Epithelial cell of prostate (primary cell): ENCODE results near the gene ASXL1.
A peak's percentile ranks its signal among the peaks of the same experiment; 100 is the strongest.
"Not testable (repeated sequence)": the region's sequence is repeated elsewhere in the genome, so short reads cannot be mapped to it uniquely, and the experiment has no call there.

Experiments
- DNase-seq: peaks from one replicate; pipeline ENCODE4 v3.0.0-alpha.2; 2011; ENCODE audit warnings: low read depth, low spot score
- H3K27ac ChIP-seq: fragments of 450-650 bp; 2 replicates; pipeline ENCODE4 v1.5.1; 2017; ENCODE audit warnings: mild to moderate bottlenecking

ASXL1 gene

DNA sequence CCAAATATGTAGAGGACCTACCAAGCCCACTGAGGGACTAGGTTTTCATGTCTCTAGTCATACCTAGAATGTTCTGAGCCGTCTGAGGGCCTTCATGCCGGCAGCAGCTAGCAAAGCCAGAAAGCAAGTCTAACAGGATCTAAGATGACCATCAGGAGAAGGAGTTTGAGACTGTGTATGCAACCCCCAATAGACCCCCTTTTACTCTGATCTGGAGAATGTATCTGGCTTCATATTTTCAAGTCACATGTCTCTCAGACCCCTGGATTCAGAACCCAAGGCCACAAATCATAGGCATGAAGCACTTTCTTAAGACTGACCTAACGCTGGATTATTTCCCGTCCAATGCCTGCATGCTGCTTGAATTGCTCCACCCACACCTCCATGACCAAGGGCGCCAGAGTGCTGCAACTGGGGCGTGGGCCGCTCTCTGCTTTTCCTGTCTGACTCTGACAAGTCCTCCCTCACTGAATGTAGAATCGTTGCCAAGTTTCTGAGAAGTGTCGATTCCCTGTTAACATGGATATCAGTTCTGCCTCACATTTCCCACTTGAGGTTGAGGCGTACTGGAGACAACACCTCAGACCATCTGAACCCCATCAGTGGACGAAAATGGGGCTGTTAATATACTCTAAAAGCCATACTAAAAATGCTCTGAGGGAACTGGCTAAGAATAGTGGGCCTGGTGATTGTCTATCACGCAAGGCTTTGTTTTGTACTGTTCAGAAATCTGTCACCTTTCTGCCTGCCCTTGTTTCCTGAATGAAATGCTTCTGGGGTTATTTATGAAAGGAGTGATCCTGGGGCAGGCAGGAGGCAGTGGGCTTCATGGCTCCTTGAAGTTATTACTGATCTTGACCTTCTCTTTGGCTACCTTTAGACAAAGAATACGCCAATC is 23.9 kb upstream of the ASXL1 start:
- DNase-seq = no peak
- no peak overlapping the region for H3K27ac ChIP-seq

DNA sequence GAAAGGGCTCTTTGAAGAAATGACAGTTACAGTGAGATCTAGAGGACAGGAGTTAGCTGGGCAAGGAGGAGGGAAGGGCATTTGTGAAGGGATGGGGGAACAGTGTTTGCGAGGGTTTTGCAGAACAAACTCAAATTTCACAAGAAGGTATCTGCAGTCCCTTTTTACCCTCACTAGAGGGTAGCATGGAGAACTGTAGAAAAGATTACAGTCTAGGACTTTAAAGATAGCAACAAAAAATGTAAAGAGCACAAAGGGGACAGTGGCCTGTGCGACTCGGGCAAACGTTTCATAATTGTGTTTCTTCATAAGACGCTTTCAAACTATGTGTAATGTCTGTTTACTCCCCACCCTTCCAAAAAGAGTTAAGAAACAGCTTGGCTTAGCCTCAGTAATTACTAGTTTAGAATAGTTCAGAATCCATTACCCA is 21.2 kb upstream of the ASXL1 start:
- no peak overlapping the region for H3K27ac ChIP-seq
- no peak for DNase-seq

DNA sequence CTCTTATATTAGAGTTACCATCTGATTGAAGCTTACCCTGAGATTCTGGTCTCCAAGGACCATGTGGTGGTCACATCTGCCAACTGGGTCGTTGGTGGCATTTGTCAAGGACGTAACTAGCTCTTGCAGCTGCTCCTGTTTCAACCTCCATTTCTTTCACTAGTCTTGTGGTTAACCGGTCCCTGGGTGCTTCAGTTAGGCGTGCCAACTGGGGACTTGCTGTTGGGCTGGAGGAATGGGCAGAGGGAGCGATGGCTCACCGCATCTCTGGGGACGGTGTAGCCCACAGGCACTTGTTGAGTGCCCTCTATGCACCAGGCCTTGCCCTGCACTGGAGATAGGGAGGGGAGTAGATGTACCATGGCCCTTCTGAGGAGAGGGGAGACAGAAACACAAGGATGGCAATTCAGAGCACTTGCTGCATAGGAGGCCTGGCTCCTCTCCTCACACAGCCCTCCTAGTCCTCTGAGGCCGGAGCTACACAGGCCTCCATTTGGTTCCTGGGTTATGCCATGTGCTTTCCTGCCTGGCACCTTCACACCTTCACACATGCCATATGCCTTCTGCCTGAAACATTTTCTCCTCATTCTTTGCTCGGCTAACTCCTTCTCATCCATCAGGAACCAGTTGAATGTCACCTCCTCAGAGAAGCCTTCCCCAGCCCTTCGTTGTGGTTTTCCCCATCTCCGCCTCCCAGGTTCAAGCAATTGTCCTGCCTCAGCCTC is 20.0 kb upstream of the ASXL1 start:
- DNase-seq = no peak
- no peak overlapping the region for H3K27ac ChIP-seq

DNA sequence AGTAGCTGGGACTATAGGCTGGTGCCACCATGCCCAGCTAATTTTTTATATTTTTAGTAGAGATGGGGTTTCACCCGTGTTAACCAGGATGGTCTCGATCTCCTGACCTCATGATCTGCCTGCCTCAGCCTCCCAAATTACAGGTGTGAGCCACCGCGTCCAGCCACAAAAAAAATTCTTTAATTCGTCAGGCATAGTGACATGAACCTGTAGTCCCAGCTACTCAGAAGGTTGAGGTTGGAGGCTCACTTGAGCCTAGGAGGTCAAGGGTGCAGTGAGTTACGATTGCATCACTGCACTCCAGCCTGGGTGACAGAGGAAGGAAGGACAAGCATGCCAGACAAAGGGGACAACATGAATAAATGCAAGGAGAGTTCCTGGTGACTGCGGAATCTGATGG is 19.5 kb upstream of the ASXL1 start:
- H3K27ac ChIP-seq = no peak overlapping the region

DNA sequence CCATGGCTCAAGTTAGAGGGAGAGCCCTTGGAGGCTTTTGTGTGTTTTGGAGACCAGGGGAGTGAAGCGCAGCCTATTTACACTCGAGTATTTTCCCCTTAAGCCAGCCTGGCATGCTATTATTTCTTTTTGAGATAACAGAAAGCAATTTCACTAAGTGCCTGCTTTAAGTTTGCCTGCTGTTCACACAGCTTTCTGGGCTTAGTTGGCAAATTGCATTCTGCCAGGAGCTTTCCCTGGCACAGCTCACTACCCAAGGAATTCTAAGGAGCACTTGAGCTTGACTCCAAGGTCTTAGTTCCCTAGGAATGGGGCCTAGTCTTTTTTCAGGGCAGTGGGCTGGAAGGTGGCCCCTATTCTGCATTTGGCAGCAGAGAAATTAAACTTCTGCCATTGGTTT is 19.0 kb upstream of the ASXL1 start:
- H3K27ac ChIP-seq = no peak overlapping the region
- no peak for DNase-seq

More for the DNA sequence above, 19.5 kb upstream of the ASXL1 start:
- DNase-seq = no peak

DNA sequence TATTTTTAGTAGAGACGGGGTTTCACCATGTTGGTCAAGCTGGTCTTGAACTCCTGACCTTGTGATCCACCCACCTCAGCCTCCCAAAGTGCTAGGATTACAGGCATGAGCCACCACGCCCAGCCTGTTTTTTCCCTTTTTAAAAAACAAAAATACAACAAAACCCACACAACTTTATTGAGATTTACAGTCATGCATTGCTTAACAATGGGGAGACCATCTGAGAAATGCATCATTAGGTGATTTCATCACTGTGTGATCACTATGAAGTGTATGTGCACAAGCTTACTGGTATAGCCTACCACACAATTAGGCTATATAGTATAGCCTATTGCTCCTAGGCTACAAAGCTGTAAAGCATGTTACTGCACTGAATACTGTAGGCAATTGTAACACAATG is 17.1 kb upstream of the ASXL1 start:
- H3K27ac ChIP-seq, DNase-seq: not testable (repeated sequence)

DNA sequence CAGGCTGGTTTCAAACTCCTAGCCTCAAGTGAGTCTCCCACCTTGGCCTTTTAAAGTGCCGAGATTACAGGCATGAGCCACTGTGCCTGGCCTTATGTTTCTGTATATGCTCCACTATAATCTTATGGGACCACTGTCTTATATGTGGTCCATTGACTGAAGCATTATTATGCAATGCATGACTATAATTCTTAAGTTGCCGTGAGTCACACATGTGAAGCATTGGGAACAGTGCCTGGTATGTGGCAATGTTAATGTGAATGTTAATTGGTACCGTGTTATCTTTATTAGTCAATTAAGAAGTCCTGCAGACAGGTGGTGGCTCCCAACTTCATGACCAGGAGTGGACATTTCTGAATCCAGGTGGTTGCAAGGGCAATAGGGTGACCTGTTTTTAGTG is 14.7 kb upstream of the ASXL1 start:
- H3K27ac ChIP-seq = no peak overlapping the region
- DNase-seq = peak; percentile 68

DNA sequence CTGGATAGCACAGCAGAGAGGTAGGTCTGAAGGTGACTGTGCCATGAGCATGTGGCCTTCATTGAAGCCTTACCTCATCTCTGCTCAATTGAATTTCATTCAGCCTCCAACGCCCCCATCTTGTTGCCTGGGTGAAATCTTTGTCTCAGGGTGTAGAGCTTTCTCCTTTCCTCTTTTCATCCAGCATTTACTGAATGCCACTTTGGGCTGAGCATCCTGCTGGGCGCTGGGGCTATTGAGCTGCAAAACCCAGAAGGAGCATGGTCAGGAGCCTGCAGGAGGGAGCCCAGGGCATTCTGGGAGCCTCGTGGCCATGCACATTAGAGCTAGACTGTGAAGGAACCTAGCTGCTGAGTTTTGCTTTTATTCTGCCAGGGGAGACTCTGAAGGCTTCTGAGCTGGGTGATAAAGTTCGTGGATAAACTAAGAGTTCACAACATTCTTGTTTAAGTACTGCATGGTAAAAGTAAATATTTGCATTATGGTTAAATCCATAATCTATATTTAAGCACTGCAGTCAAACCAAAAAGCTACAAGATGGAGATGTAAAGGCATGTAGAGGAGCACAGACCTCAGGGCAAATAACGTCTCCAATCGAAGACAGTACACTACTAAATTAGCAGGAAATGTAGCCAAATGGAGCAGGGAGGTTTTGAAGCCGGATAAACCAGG is 13.2 kb upstream of the ASXL1 start:
- DNase-seq = no peak
- H3K27ac ChIP-seq = no peak overlapping the region

DNA sequence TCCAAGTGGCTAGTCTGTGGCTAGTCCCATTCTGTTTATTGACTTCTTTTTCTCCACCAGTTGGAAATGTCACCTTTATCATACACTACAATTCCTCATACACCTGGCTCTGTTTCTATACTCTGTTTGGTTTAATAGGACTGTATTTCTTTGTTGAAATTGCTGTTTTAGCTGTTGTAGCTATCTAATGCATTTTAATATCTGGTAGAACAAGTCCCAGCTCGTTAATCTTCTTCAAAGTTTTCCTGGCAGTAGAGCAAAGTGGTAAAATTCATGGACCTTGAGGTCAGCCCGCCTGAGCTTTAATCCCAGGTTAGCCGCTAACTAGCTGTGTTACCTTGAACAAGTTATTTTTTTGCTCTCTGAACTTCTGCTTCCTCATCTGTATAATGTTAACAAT is 9.9 kb upstream of the ASXL1 start:
- no peak overlapping the region for H3K27ac ChIP-seq
- DNase-seq = no peak

DNA sequence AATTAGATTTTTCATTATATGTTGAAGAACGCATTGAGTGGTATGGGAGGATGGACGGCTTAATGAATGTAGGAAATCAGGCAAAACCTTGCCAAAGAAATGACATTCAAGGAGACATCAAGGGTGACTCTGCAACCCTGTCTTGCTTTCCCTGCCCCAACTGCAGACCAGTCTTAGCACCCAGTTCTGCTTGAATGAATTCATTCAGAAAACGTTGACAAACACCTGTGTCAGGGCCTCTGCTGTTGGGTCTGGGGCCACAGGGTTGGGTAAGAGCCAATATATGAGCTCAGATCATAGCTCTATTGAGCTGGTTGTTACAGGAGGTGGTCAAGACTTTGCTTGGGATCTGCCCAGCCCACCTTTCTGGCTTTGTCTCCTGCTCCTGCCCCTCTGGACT is 7.7 kb upstream of the ASXL1 start:
- no peak for DNase-seq
- H3K27ac ChIP-seq = no peak overlapping the region

DNA sequence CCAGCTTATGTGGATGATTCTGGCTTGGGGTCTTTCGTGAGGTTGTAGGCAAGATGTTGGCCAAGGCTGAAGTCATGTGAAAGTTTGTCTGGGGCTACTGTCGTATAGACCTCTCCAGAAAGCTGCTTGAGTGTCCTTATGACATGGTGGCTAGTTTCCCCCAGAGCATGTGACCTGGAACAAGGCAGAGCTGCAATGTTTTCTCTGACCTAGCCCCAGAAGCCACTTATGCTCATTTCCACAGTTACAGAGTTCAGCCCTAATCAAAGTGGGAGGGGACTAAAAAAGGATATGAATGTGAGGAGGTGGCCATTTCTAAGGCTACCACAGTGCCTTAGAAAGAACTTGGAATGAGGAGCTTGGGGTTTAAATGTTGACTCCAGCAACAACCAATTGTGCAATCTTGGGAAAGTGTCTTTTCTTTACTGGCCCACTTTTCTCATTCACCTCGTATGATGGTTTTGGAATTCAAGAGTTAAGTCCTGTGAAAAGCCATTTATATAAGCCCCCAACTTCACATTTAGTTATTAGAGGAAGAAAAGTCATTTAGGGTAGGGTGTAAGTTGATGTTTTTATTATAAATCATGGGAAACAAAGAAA is 5.9 kb upstream of the ASXL1 start:
- no peak for DNase-seq
- H3K27ac ChIP-seq = no peak overlapping the region

DNA sequence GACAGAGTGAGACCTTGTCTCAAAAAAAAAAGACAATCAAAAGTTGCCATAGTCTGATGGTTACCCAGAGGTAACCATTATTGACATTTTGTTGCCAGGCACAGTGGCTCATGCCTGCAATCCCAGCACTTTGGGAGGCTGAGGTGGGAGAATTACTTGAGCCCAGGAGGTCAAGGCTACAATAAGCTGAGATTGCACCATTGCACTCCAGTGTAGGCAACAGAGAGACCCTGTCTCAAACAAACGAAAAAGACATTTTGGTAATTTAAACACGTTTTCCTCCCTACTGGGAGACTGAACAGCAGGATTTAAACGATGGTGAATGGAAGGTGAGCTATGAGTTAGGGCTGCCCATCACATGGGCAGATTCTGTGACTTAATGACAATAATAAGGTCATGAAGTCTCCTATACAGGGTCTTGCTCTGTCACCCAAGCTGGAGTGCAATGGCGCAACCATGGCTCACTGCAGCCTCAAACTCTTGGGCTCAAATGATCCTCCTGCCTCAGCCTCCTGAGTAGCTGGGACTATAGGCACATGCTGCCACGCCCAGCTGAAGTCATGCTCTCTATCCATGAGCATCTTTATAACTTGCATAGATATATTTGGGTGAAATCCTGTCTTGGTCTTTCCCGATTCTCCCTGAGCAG is 4.2 kb upstream of the ASXL1 start:
- DNase-seq = no peak
- H3K27ac ChIP-seq = no peak overlapping the region

DNA sequence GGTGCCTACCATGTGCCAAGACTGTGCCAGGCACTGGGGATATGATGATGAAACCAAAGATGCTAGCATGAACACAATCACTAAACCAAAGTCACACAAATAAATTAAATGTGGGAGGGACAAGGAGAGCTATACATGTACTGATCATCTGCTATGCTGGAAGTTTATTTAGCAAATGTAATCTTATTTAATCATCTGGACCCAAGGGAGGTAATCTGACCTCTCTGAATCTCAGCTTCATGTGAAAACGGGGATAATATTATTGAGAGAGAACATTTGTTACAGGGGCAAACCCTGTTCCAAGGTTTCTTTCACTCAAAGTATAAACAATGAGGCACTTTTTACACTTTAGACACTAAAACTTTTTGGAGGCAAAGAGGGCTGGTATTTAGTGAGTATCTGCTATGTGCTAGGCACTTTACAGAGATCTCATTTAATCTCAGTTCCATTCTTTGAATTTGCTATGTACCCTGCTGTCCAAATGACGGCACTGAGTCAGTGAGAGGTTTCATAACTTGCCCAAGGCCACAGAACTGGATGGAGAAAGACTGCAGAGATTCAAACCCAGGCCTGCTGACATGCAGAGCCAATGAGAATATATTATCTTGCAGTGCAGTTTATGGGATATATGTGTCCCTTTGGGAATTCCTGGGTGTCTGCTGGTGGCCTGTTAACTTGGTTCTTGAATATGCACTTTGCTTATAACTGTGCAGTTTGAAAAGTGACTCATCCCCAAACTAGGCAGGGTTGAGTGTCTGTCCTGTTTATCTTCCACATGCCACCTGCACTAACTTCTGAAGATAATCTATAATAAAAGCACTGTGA is 3.3 kb upstream of the ASXL1 start:
- DNase-seq = no peak
- peak overlapping the region; percentile 13 for H3K27ac ChIP-seq

DNA sequence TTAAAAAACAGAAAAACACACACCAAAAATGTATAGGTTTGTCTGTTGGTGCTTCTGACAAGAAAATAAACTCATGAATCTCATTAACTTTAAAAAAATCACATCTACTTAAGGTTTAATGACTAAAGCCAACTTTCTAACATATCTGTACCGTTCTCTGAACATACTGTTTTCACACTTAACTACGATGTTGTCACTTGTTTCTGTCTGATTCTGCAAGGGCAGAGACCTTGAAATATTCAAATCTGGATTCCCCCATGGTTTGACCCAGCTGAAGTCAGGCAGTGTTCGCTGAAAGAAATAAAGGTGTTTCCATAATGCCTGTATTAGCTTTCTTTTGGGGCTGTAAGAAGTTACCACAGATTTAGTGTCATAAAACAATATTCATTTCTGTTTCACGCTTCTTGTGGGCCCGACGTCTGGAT is 2.7 kb upstream of the ASXL1 start:
- no peak for DNase-seq
- peak overlapping the region; percentile 13 for H3K27ac ChIP-seq

DNA sequence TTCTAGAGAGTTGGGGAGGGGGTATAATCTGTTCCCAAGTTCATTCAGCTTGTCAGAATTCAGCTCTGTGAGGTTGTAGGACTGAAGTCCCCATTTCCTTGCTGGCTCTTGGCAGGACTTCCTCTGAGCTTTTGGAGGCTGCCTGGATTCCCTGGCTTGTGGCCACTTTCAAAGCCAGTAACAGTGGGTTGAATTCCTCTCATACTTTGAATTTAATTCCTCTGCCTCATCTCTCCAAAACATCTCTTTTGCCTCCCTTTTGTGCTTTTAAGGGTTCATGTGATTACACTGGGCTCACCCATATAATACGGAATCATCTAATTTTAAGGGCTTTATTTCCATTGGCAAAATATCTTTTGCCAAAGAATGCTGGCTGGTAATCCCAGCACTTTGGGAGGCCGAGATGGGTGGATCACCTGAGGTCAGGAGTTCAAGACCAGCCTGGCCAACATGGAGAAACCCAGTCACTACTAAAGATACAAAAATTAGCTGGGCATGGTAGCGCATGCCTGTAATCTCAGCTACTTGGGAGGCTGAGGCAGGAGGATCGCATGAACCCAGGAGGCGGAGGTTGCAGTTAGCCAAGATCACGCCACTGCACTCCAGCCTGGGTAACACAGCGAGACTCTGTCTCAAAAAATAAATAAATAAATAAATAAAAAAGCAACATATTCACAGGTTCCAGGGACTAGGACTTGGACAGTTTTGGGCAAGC is 2.1 kb upstream of the ASXL1 start:
- not testable (repeated sequence) for DNase-seq, H3K27ac ChIP-seq

DNA sequence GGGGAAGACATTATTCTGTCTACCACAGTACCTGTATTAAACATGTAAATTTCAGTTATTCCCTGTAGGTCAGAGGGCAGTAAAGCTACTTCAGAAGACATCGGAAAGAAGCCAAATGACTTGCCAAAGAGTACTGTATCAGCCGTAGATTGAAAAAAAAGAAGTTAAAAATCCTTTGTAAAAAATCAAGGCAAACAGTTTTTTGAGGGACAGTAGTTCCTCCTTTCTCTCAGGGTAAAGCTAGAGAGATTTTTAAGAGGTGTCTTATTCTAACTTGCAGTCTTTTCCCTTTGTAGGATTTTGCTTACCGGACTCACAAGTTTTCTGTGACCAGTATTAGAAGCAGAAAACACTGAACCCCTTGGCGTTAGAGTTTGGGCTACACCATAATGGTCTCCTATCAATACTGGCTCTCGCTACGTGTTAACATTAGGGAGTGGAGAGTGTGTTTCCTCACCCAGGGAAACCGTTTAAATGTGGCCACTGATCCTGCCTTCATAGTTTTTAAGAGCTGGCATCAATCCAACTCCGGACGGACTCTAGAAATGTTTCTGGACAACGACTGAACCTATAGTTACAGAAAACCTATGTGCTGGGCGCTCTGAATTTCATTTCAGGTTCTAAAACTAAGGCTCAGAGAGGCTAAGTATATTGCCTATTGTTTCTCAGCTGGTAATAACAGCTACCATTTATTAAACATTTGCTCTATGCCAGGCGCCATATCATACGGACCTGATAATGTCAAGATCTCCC is 1.3 kb upstream of the ASXL1 start:
- peak overlapping the region; percentile 83 for H3K27ac ChIP-seq
- DNase-seq = no peak

DNA sequence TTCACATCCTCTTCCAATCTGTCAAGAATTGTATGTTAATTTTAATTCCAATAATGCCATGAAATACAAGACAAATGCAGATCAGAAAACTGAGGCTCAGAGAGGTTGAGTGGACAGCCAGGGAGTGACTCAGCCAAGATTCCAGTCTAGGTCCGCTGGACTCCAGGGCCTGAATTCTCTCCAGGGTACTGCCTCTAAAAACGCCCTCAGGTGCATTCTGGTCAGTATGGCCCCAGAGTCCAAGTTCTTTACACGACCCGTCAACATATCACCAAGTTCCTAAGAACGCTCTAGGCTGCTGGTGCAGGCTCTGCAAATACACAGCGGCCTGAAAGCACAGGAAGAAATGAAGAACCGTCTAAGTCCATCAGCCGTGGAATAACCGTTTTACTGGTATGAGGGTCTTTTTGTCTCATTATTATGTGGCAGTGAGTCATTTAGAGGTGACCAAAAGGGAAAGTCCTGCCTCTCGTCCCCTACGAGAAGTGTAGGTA is 709 bp upstream of the ASXL1 start:
- peak overlapping the region; percentile 83 for H3K27ac ChIP-seq
- no peak for DNase-seq

DNA sequence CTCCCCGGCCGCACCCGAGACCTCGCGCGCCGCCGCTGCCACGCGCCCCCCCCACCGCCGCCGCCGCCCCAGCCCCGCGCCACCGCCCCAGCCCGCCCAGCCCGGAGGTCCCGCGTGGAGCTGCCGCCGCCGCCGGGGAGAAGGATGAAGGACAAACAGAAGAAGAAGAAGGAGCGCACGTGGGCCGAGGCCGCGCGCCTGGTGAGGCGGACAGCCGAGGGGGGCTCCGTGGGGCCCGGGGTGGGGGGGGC is 426 bp downstream of the ASXL1 start:
- peak overlapping the region; percentile 83 for H3K27ac ChIP-seq
- no peak for DNase-seq
